ENCODE measurements around the gene CFAP54. TPM values are rescaled to one million over a fixed set of nuclear protein-coding genes. Genes with fewer than 3 reads are reported as not detected.

Gene CFAP54
- total RNA-seq, 1 donor from 2014 or later, result 0.16 TPM

DNA sequence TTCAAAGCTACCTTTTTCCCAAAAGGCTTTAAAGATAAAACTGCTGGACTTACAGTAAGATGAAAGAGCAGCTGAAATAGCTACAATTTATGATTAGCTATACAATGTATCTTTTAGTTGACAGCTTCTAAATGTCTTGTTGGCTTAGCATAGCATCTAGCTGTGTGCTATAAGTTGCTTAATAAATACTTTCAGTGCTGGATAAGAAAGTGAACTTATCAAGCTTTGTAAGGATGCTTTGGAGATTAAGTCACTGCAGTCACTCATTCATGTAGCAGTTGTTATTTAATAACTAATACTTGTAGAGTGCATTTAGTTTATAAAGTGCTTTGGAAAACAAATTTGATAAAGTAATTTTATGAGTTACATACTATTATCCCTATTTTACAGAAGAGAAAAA lies 14.6 kb downstream of the CFAP54 start:
- TF ChIP-seq, protein P1, sequence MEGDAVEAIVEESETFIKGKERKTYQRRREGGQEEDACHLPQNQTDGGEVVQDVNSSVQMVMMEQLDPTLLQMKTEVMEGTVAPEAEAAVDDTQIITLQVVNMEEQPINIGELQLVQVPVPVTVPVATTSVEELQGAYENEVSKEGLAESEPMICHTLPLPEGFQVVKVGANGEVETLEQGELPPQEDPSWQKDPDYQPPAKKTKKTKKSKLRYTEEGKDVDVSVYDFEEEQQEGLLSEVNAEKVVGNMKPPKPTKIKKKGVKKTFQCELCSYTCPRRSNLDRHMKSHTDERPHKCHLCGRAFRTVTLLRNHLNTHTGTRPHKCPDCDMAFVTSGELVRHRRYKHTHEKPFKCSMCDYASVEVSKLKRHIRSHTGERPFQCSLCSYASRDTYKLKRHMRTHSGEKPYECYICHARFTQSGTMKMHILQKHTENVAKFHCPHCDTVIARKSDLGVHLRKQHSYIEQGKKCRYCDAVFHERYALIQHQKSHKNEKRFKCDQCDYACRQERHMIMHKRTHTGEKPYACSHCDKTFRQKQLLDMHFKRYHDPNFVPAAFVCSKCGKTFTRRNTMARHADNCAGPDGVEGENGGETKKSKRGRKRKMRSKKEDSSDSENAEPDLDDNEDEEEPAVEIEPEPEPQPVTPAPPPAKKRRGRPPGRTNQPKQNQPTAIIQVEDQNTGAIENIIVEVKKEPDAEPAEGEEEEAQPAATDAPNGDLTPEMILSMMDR (IDR thresholded peaks at IDR 0.05; ENCODE audit: borderline replicate concordance), result no peak
- peaks cover 32% of the 10 kb centered on the region for H3K4me1 ChIP-seq
- H3K9me3 ChIP-seq (replicated peaks), result no peaks in the 10 kb centered on the region
- H3K27me3 ChIP-seq (ENCODE audit: low read depth), result no peaks in the 10 kb centered on the region
- H3K36me3 ChIP-seq, result no peaks in the 10 kb centered on the region
- peak overlapping the region; percentile 89 for H3K27ac ChIP-seq (replicated peaks)
- no peak overlapping the region for H3K4me3 ChIP-seq
- intact Hi-C loops (cut with micrococcal nuclease), result loop anchor here (10.0 kb wide), 1 partner anchor 99 kb away; the partner anchor contains the start of gene CDK17
- DNase-seq, result no peak

DNA sequence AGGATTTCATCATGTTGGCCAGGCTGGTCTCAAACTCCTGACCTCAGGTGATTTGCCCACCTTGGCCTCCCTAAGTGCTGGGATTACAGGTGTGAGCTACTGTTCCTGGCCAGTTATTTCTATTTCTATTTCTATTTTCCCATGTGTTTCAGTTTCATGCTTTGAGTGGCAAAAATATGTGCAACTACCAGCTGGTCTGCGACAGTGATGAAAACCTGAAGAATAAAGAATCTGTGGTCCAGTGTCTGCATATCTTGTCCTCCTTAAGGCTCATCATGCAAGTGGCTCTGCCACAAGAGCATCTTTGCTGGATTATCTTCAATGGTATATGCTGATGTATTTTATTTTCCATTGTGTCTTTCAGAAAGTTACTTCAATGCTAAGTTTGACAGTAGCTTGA lies 17.4 kb downstream of the CFAP54 start:
- Histone ChIP-seq H3K27ac (replicated peaks) (no peak overlapping the region), H3K4me1 (peaks cover 26% of the 10 kb centered on the region), H3K27me3 (ENCODE audit: low read depth) (no peaks in the 10 kb centered on the region), H3K4me3 (no peak overlapping the region), H3K9me3 (replicated peaks) (no peaks in the 10 kb centered on the region), H3K36me3 (no peaks in the 10 kb centered on the region)
- intact Hi-C loops (cut with micrococcal nuclease), result loop anchor here (10.0 kb wide), 1 partner anchor 102 kb away; the partner anchor contains the start of gene CDK17
- no peak for DNase-seq
- TF ChIP-seq, protein P1 (IDR thresholded peaks at IDR 0.05; ENCODE audit: borderline replicate concordance), result no peak

DNA sequence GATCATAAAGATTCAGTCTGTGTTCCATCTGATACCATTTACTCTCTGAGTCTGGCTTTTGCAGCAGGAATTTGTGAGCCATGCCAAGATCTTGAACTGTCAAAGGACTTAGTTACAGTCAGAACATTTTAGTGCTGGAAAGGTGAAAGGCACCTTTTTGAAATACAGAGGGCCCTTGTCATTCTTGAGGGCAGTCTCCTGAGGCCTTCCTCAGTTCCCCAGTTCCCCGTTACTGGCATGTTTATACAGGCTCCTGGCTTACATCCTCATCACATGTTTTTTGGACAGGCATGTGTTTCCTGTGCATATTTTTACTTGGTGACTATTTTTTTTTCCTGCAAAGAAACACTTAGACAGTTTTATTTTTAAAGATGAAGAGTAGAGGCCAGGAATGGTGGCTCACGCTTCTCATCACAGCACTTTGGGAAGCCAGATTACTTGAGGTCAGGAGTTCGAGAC lies 21.0 kb downstream of the CFAP54 start:
- intact Hi-C loops (cut with micrococcal nuclease), result loop anchor here (10.0 kb wide), 1 partner anchor 296 kb away; no protein-coding TSS in a partner anchor
- no peak for DNase-seq
- Histone ChIP-seq H3K27me3 (ENCODE audit: low read depth) (no peaks in the 10 kb centered on the region), H3K27ac (replicated peaks) (peak overlapping the region; percentile 62), H3K4me1 (peaks cover 13% of the 10 kb centered on the region), H3K36me3 (no peaks in the 10 kb centered on the region), H3K4me3 (no peak overlapping the region), H3K9me3 (replicated peaks) (no peaks in the 10 kb centered on the region)
- TF ChIP-seq, protein P1 (IDR thresholded peaks at IDR 0.05; ENCODE audit: borderline replicate concordance), result no peak

DNA sequence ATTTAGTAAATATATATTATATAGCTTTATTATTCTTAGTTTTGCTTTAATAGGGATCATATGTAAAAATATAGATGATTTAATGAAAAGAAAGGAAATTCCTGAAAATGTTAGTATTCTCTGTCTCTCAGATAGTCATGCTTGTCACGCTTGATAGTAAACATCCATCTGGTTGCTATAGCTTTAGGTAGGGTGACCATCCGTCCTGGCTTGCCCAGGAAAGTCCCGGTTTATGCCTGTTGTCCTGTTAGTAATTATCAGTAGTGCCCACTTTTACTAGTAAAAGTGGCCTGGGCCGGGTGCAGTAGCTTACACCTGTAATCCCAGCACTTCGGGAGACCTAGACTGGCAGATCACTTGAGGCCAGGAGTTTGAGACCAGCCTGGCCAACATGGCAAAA lies 23.8 kb downstream of the CFAP54 start:
- Histone ChIP-seq H3K9me3 (replicated peaks) (no peaks in the 10 kb centered on the region), H3K36me3 (no peaks in the 10 kb centered on the region), H3K4me3 (no peak overlapping the region), H3K27me3 (ENCODE audit: low read depth) (no peaks in the 10 kb centered on the region), H3K4me1 (peaks cover 17% of the 10 kb centered on the region), H3K27ac (replicated peaks) (no peak overlapping the region)
- intact Hi-C loops (cut with micrococcal nuclease), result loop anchor here (10.0 kb wide), 1 partner anchor 298 kb away; no protein-coding TSS in a partner anchor
- DNase-seq, result no peak
- TF ChIP-seq, protein P1 (IDR thresholded peaks at IDR 0.05; ENCODE audit: borderline replicate concordance), result no peak

DNA sequence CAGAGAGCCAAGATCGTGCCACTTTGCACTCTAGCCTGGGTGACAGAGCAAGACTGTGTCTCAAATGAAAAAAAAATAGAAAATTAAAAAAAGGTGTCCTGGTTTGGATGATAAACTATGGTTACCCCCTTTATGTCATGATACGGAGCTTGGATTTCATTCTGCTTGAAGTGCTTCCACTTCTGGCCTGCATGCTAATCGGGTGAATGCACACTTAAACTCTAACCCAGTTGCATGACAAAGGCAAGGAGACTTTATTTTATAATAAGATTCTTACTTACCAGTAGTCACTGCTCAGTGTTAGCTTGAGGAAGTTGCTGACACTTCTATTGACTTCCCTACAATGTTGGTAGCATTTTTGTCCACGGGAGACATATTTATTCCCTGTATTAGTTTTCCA lies 24.3 kb downstream of the CFAP54 start:
- peaks cover 17% of the 10 kb centered on the region for H3K4me1 ChIP-seq
- no peaks in the 10 kb centered on the region for H3K9me3 ChIP-seq (replicated peaks)
- H3K4me3 ChIP-seq, result no peak overlapping the region
- DNase-seq, result no peak
- no peaks in the 10 kb centered on the region for H3K36me3 ChIP-seq
- no peak overlapping the region for H3K27ac ChIP-seq (replicated peaks)
- intact Hi-C loops (cut with micrococcal nuclease), result loop anchor here (10.0 kb wide), 1 partner anchor 299 kb away; no protein-coding TSS in a partner anchor
- H3K27me3 ChIP-seq (ENCODE audit: low read depth), result no peaks in the 10 kb centered on the region
- TF ChIP-seq, protein P1 (IDR thresholded peaks at IDR 0.05; ENCODE audit: borderline replicate concordance), result no peak

Data from left ventricle myocardium inferior (tissue), 1 donor.